ENCODE data around the gene CPSF3.
"Not testable (repeated sequence)": the region's sequence is repeated elsewhere in the genome, so short reads cannot be mapped to it uniquely, and the experiment has no call there.

Gene CPSF3

GRCh38 chr2:9472511-9472910, 49.1 kb downstream of the CPSF3 start:
- no peak for DNase-seq

GRCh38 chr2:9473308-9473984, 50.0 kb downstream of the CPSF3 start:
- DNase-seq = no peak

GRCh38 chr2:9473985-9474360, 50.5 kb downstream of the CPSF3 start:
- DNase-seq = peak; percentile 23

- DNase-seq = peak; percentile 31
Observed at GRCh38 chr2:9474361-9475057, 51.1 kb downstream of the CPSF3 start, which contains the start of gene IAH1. IAH1 (plus strand) TSS chr2:9474551; CDS start chr2:9474567, 16 bp downstream.

GRCh38 chr2:9477914-9478313, 54.5 kb downstream of the CPSF3 start:
- DNase-seq = no peak

DNA sequence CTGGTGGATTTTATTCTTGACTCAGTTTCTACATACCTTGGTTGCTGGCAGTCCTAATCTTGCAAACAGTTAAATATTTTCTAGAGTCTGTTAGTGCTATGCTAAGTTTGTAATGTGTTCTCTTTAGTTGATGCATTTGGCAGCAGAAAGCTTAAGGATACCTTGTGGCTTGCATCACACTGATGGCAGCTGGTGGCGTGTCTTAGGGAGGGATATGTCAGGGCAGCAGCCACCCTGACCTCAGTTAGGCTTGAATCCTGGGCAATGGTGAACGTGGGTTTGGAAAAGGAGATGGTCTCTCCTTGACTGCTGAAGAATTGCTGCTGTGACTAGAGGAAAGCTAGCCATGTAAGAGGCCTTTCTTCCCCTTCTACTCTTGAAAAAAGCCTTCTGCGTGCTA, 55.1 kb downstream of the CPSF3 start:
- no peak for DNase-seq

DNA sequence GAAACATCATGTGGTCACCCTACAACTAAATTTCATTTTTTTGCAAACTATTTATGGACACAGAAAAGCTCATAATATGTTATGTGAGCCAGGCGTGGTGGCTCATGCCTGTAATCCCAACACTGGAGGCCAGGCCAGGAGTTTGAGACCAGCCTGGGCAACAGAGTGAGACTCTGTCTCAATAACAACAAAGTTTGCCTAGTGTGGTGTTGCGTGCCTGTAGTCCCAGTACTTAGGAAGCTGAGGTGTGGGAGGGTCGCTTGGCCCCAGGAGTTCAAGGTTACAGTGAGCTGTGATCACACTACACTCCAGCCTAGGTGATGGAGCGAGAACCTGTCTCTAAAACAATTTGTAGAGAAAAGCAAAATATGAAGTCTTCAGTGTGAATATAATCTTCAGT, 56.7 kb downstream of the CPSF3 start:
- DNase-seq = no peak

DNA sequence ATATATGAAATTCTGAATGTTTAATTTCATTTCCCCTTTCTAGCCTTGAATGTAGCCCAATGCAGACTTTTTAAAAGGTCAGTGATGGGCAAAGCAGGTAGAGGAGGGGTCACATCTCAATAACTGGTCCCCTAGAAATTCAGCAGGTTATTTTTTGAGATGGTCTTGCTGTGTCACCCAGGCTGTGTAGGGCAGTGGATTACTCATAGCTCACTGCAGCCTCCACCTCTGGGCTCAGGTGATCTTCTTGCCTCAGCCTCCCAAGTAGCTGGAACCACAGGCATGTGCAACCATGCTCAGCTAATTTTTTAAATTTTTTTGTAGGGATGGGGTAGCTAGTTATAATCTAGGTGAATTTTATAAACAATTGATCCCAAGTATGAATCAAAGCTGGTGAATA, 59.7 kb downstream of the CPSF3 start:
- DNase-seq = no peak

DNA sequence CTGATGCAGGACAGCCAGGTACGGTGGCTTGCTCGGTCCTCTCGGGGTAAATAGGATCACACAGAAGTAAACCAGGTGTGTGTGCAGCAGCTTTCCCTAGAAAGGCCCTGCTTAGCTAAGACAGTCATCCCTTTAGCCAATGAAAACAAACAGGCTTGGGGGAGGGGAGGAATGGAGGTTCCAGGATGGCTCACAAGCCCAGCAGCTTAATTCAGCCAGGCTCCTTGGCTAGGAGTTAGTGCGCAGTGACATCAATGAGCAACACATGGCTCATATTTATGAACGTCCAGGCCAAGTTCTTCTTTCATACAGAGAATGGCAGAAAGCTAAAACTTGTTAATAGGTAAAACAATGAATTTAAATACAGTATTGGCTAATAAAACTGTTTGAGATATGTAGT, 61.1 kb downstream of the CPSF3 start:
- DNase-seq = no peak

DNA sequence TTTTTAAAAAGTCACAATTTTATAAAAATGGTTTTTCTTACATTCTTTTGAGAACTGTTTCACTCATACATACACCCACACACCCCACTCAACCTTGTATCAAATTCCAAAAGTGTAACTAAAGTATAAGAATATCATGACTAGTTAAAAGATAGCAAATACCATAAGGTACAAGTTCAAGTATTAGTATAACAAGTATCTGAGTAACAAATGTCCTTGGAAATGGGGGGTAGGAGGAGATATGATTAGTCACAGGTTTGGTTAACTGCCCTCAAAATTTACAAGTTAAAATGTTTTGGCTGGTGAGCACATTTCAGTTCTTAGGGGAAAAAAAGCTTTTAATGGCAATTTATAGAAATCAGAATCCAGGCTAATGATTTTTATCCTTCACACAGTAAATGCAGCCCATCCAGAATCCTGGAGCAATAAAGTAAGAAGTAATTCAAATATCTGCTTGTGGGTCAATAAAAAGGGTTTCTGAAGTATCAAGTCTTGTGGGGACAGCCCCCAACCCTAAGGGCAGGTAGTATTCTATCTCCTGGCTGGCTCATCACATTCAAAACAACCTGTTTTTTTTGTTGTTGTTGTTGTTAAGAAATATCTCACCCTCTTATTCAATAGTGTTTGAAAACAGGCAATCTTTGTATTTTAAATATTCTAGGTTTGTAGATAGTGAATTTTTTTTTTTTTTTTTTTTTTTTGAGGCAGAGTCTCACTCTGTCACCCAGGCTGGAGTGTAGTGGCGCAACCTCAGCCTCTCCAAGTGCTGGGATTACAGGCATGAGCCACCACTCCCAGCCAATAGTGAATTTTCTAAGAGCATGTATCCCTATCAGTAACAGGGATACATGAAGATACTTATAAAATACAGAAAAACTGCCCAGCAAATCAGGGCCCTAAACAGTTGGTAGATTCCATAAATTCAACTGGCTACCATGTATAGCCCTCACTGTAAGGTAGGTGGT, 65.4 kb downstream of the CPSF3 start:
- DNase-seq = peak; percentile 34

- no peak for DNase-seq
Observed at GRCh38 chr2:9490789-9491188, 67.3 kb downstream of the CPSF3 start.

DNA sequence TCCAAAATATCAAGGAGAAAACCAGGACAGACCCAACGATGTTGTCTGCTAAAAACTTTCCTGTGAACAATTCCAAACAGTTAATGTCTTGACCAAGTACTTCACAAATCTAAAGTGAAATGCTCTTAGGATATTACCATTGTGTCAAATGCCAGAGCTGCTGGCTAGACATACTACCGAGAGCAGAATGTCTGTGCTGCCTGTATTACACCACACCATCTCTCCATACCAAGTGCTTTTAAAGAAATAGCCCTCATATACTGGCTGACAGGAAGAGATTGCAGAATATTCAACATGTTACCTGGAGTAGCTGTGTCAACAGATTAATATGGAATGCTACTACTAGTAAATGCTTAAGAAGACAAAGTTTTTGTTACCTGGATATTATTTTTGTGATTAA, 69.5 kb downstream of the CPSF3 start:
- DNase-seq = no peak

DNA sequence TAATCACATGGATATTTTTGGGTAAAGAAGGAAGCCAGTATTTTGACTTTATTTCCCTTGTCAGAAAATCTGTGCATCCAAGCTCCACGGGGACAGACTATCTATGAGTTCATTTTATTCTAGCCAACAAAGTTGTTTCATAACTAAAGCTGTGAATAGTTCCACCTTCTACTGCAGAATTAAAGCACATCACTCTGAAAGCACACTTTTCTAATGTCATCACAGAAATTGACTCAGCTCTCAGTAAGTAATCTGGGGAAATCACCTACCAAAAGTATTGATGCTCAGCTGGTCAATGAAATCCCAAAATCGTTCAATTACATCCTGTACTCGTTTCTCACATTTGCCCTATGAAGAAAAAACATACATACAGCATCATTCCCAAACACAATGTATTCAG, 70.0 kb downstream of the CPSF3 start:
- DNase-seq = no peak

- DNase-seq = no peak
Observed at GRCh38 chr2:9494081-9494480, 70.6 kb downstream of the CPSF3 start.

DNA sequence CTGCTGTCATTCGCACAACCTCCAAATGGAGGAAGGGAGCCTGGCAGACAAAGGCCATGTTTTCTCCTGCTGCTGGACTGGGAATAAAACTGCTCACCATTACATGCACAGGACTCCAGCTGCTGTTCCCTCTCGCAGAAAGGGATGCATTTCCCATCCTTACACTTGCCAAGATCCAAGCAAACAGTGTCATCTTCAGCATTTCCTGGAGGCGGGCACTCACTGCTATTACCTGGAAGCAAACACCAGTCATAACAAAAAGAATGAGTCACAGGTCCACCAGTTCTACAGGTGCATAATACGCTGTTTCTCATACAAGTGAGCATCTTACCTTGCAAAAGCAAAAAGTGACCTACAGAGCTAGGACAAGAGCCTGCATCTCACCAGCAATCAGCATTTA, 73.6 kb downstream of the CPSF3 start:
- no peak for DNase-seq

DNA sequence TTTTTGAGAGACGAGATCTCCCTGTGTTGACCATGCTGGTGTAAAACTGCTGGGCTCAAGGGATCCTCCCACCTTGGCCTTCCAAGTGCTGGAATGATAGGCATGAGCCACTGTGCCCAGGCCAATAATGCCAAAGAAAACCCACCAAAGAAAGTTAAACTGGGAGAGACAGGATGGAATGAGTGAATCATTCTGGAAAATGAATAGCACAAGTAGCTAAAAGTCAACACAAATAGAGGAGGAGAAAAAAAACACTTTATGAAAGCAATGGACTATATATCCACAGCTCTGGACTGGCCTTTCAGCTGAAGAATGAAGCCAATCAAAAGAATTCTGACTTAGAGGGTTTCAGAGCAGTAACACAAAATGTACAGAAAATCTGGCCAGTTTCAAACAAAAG, 74.8 kb downstream of the CPSF3 start:
- peak; percentile 18 for DNase-seq

DNA sequence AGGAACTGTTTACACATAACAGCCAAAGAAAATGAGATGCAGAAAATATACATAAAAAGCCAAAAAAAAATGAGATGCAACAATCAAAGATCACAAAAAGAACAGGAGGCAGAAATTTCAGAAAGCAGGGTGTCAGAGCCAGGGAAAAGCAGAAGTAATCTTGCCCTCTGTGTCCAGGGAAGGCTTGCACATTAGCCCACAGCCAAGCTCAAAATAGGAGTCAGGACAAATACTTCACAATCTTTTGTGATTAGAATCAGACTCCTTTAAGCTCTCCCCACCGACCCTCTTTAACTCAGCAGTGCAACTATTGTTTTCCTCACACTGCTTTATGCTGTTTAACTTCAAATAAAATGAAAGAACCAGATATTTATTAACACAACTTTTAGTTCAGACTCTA, 85.5 kb downstream of the CPSF3 start:
- no peak for DNase-seq

DNA sequence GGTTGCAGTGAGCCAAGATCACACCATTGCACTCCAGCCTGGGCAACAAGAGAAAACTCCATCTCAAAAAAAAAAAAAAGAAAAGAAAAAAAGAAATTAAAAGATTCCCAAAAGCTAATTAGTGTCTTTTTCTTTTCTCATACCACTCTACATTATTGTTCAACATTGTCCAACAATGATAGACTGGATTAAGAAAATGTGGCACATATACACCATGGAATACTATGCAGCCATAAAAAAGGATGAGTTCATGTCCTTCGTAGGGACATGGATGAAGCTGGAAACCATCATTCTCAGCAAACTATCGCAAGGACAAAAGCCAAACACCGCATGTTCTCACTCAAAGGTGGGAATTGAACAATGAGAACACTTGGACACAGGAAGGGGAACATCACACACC, 90.5 kb downstream of the CPSF3 start:
- DNase-seq = not testable (repeated sequence)

GRCh38 chr2:9517118-9517782, 93.8 kb downstream of the CPSF3 start:
- no peak for DNase-seq

DNA sequence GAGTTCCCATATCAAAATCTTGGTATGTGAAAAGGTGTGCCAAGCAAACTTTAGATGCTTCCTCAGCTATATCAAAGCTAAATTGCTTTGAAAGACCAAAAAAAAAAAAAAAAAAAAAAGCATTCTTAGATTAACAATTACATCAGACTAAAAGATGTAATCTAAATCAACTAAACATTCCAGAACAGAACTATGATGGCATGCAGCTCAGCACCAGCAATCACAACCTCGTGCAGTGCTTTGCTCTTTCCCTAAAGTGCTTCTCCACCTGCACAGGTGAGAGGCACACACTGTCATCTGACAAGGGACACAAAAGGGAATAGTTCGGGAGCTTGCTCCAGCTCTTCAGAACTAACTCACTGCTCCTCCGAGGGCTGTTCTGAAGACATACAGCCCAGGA, 94.7 kb downstream of the CPSF3 start:
- no peak for DNase-seq

DNA sequence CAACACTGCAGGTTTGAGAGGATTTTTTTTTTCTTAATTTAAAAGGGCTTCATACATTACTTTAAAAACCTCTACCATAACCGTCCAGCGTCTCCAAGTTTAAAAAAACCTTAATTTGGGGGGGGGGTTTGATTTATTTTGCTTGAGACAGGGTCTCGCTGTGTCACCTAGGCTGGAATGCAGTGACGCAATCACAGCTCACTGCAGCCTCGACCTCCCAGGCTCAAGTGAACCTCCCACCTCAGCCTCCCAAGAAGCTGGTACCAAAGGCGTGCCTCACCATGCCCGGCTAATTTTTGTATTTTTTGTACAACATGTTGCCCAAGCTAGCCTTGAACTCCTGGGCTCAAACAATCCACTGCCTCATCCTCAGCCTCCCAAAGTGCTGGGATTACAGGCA, 95.3 kb downstream of the CPSF3 start:
- no peak for DNase-seq

- peak; percentile 13 for DNase-seq
Observed at GRCh38 chr2:9519250-9519649, 95.8 kb downstream of the CPSF3 start.
